GM19099 (cell line): Measurements from ENCODE around the gene SIRPD.

Experiments
- POLR2A ChIP-seq: IDR thresholded peaks from 3 replicates; pipeline ENCODE4 v1.6.1; 2011; ENCODE audit warnings: low read depth; ENCODE audit not compliant: insufficient read length; ENCODE audit errors: extremely low read depth

Gene SIRPD

GRCh38 chr20:1509237-1509636 lies 48.3 kb downstream of the SIRPD start:
- TF ChIP-seq POLR2A, result no peak

- no peak for TF ChIP-seq POLR2A
Observed at GRCh38 chr20:1508574-1508973, 48.9 kb downstream of the SIRPD start.

GRCh38 chr20:1507276-1507675 lies 50.2 kb downstream of the SIRPD start:
- TF ChIP-seq POLR2A, result no peak

- TF ChIP-seq POLR2A, result no peak
Observed at GRCh38 chr20:1505871-1506270, 51.6 kb downstream of the SIRPD start.

GRCh38 chr20:1505361-1505760 lies 52.1 kb downstream of the SIRPD start:
- no peak for TF ChIP-seq POLR2A

GRCh38 chr20:1503564-1504227 lies 53.8 kb downstream of the SIRPD start:
- no peak for TF ChIP-seq POLR2A

- no peak for TF ChIP-seq POLR2A
Observed at GRCh38 chr20:1500496-1500895, 57.0 kb downstream of the SIRPD start.

GRCh38 chr20:1499528-1500420 lies 57.7 kb downstream of the SIRPD start:
- no peak for TF ChIP-seq POLR2A

GRCh38 chr20:1496930-1497329 lies 60.6 kb downstream of the SIRPD start:
- TF ChIP-seq POLR2A, result no peak

- TF ChIP-seq POLR2A, result no peak
Observed at GRCh38 chr20:1494436-1494835, 63.1 kb downstream of the SIRPD start.

GRCh38 chr20:1493536-1493935 lies 64.0 kb downstream of the SIRPD start:
- TF ChIP-seq POLR2A, result no peak

GRCh38 chr20:1491860-1492642 lies 65.5 kb downstream of the SIRPD start:
- no peak for TF ChIP-seq POLR2A

- no peak for TF ChIP-seq POLR2A
Observed at GRCh38 chr20:1491281-1491840, 66.1 kb downstream of the SIRPD start, which contains the start of gene SIRPB2. SIRPB2 (minus strand) TSS chr20:1491420; CDS start chr20:1491359, 61 bp downstream.

GRCh38 chr20:1490643-1491195 lies 66.8 kb downstream of the SIRPD start:
- no peak for TF ChIP-seq POLR2A
